ENCODE data around the gene RBMS3. TPM values are rescaled to one million over a fixed set of nuclear protein-coding genes. Genes with fewer than 3 reads are reported as not detected.
A peak's percentile ranks its signal among the peaks of the same experiment; 100 is the strongest.

The RBMS3 gene
- total RNA-seq, 1 donor, result 81.1 TPM

- Histone ChIP-seq H3K79me2 (ENCODE audit: insufficient read depth, low read length) (no peaks in the 10 kb centered on the region), H2AFZ (ENCODE audit: low read length) (no peak overlapping the region), H3K9me3 (ENCODE audit: low read depth, low read length) (no peaks in the 10 kb centered on the region), H3K4me2 (ENCODE audit: insufficient read depth, low read length) (peak overlapping the region; percentile 75), H3K4me3 (ENCODE audit: insufficient read depth, low read length) (peak overlapping the region; percentile 38), H3K4me1 (ENCODE audit: insufficient read depth, low read length) (peaks cover 59% of the 10 kb centered on the region), H3K27me3 (ENCODE audit: insufficient read depth, low read length) (no peaks in the 10 kb centered on the region), H4K20me1 (ENCODE audit: insufficient read depth, low read length) (no peaks in the 10 kb centered on the region), H3K36me3 (ENCODE audit: insufficient read depth, low read length) (no peaks in the 10 kb centered on the region), H3K27ac (ENCODE audit: low read depth, low read length) (peak overlapping the region; percentile 99)
- TF ChIP-seq, protein P1, sequence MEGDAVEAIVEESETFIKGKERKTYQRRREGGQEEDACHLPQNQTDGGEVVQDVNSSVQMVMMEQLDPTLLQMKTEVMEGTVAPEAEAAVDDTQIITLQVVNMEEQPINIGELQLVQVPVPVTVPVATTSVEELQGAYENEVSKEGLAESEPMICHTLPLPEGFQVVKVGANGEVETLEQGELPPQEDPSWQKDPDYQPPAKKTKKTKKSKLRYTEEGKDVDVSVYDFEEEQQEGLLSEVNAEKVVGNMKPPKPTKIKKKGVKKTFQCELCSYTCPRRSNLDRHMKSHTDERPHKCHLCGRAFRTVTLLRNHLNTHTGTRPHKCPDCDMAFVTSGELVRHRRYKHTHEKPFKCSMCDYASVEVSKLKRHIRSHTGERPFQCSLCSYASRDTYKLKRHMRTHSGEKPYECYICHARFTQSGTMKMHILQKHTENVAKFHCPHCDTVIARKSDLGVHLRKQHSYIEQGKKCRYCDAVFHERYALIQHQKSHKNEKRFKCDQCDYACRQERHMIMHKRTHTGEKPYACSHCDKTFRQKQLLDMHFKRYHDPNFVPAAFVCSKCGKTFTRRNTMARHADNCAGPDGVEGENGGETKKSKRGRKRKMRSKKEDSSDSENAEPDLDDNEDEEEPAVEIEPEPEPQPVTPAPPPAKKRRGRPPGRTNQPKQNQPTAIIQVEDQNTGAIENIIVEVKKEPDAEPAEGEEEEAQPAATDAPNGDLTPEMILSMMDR (IDR thresholded peaks at IDR 0.05; ENCODE audit: extremely low read depth, low read depth, low read length), result no peak
- DNase-seq (ENCODE audit: insufficient read length, low spot score, missing footprints), result no peak
Measured at GRCh38 chr3:29759411-29760225, 478.7 kb downstream of the RBMS3 start.

DNA sequence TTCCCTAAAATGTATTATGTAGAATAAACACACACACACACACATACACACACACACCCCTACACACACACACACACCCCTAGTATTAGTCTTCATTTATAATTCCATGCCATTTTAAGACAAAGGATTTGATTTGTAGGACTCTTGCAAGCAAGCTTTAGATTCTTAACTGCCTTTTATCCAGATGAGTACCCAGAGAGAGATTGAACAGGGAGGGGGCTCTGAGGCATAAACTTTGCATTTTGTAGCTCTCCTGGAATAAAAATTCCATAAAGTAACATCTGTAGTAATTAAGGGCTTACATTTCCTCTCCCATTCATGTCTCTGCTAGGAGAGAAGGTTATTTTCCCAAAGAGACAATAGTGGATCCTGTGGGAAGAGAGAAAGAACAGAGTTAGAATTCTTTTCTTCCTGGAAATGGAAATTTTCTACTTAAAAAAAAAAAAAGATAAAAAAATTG is 479.4 kb downstream of the RBMS3 start:
- no peaks in the 10 kb centered on the region for H3K79me2 ChIP-seq (ENCODE audit: insufficient read depth, low read length)
- peak overlapping the region; percentile 99 for H3K27ac ChIP-seq (ENCODE audit: low read depth, low read length)
- H3K36me3 ChIP-seq (ENCODE audit: insufficient read depth, low read length), result no peaks in the 10 kb centered on the region
- TF ChIP-seq, protein P1 (IDR thresholded peaks at IDR 0.05; ENCODE audit: extremely low read depth, low read depth, low read length), result no peak
- no peak overlapping the region for H3K4me2 ChIP-seq (ENCODE audit: insufficient read depth, low read length)
- no peak overlapping the region for H2AFZ ChIP-seq (ENCODE audit: low read length)
- H3K9me3 ChIP-seq (ENCODE audit: low read depth, low read length), result no peaks in the 10 kb centered on the region
- H4K20me1 ChIP-seq (ENCODE audit: insufficient read depth, low read length), result no peaks in the 10 kb centered on the region
- peaks cover 59% of the 10 kb centered on the region for H3K4me1 ChIP-seq (ENCODE audit: insufficient read depth, low read length)
- H3K27me3 ChIP-seq (ENCODE audit: insufficient read depth, low read length), result no peaks in the 10 kb centered on the region
- no peak for DNase-seq (ENCODE audit: insufficient read length, low spot score, missing footprints)
- no peak overlapping the region for H3K4me3 ChIP-seq (ENCODE audit: insufficient read depth, low read length)

- Histone ChIP-seq H4K20me1 (ENCODE audit: insufficient read depth, low read length) (no peaks in the 10 kb centered on the region), H3K4me3 (ENCODE audit: insufficient read depth, low read length) (no peak overlapping the region), H3K27ac (ENCODE audit: low read depth, low read length) (no peak overlapping the region), H3K36me3 (ENCODE audit: insufficient read depth, low read length) (no peaks in the 10 kb centered on the region), H3K9me3 (ENCODE audit: low read depth, low read length) (no peaks in the 10 kb centered on the region), H3K4me1 (ENCODE audit: insufficient read depth, low read length) (peaks cover 59% of the 10 kb centered on the region), H2AFZ (ENCODE audit: low read length) (no peak overlapping the region), H3K79me2 (ENCODE audit: insufficient read depth, low read length) (no peaks in the 10 kb centered on the region), H3K4me2 (ENCODE audit: insufficient read depth, low read length) (no peak overlapping the region), H3K27me3 (ENCODE audit: insufficient read depth, low read length) (no peaks in the 10 kb centered on the region)
- no peak for DNase-seq (ENCODE audit: insufficient read length, low spot score, missing footprints)
- TF ChIP-seq, protein P1 (IDR thresholded peaks at IDR 0.05; ENCODE audit: extremely low read depth, low read depth, low read length), result no peak
Measured at GRCh38 chr3:29761517-29761916, 480.6 kb downstream of the RBMS3 start.

DNA sequence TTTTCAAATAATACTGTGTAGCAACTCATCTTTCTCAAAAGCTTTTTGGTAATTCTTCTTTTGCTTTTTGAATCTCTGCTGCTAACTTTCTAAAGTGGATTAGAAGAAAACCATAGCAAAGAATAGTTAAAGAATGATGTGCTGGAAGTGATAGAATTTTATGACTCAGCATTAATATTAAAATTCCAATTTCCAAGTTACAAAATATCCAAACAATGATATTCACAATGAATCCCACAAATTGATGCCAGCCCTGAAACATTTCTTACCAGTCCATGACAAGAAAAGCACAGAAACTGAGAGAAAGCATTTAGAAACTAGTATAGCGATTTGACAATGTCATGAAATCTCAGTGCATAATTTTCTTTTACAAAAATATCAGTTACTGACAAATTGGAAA is 482.2 kb downstream of the RBMS3 start:
- Histone ChIP-seq H3K36me3 (ENCODE audit: insufficient read depth, low read length) (no peaks in the 10 kb centered on the region), H3K4me1 (ENCODE audit: insufficient read depth, low read length) (peaks cover 43% of the 10 kb centered on the region), H3K27ac (ENCODE audit: low read depth, low read length) (peak overlapping the region; percentile 41), H3K9me3 (ENCODE audit: low read depth, low read length) (no peaks in the 10 kb centered on the region), H3K27me3 (ENCODE audit: insufficient read depth, low read length) (no peaks in the 10 kb centered on the region), H3K79me2 (ENCODE audit: insufficient read depth, low read length) (no peaks in the 10 kb centered on the region), H2AFZ (ENCODE audit: low read length) (no peak overlapping the region), H4K20me1 (ENCODE audit: insufficient read depth, low read length) (no peaks in the 10 kb centered on the region), H3K4me2 (ENCODE audit: insufficient read depth, low read length) (no peak overlapping the region), H3K4me3 (ENCODE audit: insufficient read depth, low read length) (no peak overlapping the region)
- no peak for DNase-seq (ENCODE audit: insufficient read length, low spot score, missing footprints)
- TF ChIP-seq, protein P1 (IDR thresholded peaks at IDR 0.05; ENCODE audit: extremely low read depth, low read depth, low read length), result no peak

Data from osteoblast (primary cell).